Activated naive CD4-positive, alpha-beta T cell treated with anti-CD3 and anti-CD28 coated beads for 36 hours (primary cell): Measurements from ENCODE around the gene RAPGEF4. TPM values are rescaled to one million over a fixed set of nuclear protein-coding genes. Genes with fewer than 3 reads are reported as not detected.

Experiments
- CTCF ChIA-PET: fragments of 350-600 bp; sonication (Branson Sonifier 250); formaldehyde crosslinking; loops from one replicate; lab custom pipeline; 2021; ENCODE audit warnings: antibody characterized with exemption; lab: Charles Lee
- DNase-seq: peaks from one replicate; pipeline ENCODE4 v3.0.0-alpha.2; 2020
- H3K27ac Mint-ChIP-seq: one replicate; pipeline ENCODE4 v1.8.0; 2021; ENCODE audit warnings: mild to moderate bottlenecking, mixed read lengths
- H3K27me3 Mint-ChIP-seq: one replicate; pipeline ENCODE4 v1.8.0; 2021; ENCODE audit warnings: low read depth, mixed read lengths
- H3K36me3 Mint-ChIP-seq: one replicate; pipeline ENCODE4 v1.8.0; 2021; ENCODE audit warnings: low read depth, mixed read lengths
- H3K4me1 Mint-ChIP-seq: one replicate; pipeline ENCODE4 v1.8.0; 2021; ENCODE audit warnings: low read depth, mixed read lengths
- H3K4me3 Mint-ChIP-seq: one replicate; pipeline ENCODE4 v1.8.0; 2021; ENCODE audit warnings: mild to moderate bottlenecking, moderate library complexity, mixed read lengths
- H3K9me3 Mint-ChIP-seq: one replicate; pipeline ENCODE4 v1.8.0; 2021; ENCODE audit warnings: mixed read lengths
- intact Hi-C: fragments of 100-400 bp; cut with micrococcal nuclease; formaldehyde crosslinking; loops from one replicate; pipeline ENCODE4 v1.15.1; 2023
- total RNA-seq, 2 experiments: library from RNA; stranded (reverse); gene quantifications; one replicate each; pipeline ENCODE4 v1.2.3, GENCODE V29; 2021

RAPGEF4 gene
- total RNA-seq, 2 experiments from 2014 or later: 0.24 to 0.35 TPM

DNA sequence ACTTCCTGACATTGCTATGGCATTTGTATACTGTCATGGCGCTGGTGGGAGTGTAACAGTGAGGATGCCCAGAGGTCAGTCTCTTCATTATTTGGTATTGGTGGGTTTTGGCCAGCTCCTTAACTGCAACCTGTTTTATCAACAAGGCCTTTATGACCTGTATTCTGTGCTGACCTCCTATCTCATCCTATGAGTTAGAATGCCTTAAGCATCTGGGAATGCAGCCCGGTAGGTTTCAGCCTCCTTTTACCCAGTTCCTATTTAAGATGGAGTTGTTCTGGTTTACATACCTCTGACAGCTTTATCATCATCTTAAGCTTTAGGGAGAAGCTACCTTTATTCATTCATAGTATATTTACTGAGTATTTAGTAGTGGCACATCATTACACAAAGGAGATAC, 103.8 kb downstream of the RAPGEF4 start:
- CTCF ChIA-PET: interaction anchor here (1.7 kb wide), 1 partner anchor 33 kb away, joined by 5 read pairs; no protein-coding TSS in a partner anchor
- H3K36me3 Mint-ChIP-seq: no peaks in the 10 kb centered on the region
- no peak for DNase-seq
- intact Hi-C loops: no loop called here
- H3K4me3 Mint-ChIP-seq: no peak overlapping the region
- peaks cover 2% of the 10 kb centered on the region for H3K4me1 Mint-ChIP-seq
- no peaks in the 10 kb centered on the region for H3K9me3 Mint-ChIP-seq
- H3K27ac Mint-ChIP-seq: no peak overlapping the region
- H3K27me3 Mint-ChIP-seq: peaks cover 9% of the 10 kb centered on the region

DNA sequence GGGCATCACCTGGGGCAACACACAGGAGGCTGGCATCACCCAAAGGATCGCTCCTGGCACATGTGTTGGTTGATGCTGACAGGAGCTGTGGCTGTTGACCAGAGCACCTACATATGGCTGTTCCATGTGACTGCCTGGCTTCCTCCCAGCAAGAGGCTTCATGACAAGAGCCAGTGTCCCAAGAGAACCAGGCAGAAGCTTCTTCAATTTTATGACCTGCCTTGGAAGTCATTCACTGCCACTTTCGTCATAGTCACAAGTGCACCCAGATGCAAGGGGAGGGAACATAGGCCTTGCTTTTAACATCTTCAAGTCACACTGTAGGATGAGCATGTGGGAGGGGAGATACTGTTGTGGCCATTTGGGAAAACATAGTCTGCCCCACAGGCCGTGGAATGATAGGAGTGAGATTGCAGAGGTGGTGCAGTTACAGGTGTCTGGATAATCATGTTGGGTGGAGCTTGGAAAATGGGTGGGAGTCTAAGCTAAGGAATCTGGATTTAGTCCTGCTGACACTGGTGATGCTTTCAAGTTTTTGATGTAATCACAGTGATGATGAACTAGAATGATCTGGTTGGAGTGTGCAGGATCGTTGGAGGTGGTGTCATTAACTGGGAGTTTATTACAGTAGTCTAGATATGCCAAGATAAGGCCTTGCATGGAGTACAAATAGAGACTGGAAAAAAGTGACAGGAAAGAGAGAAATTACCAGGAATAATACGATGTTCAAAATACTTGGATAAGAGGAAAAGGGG, 107.0 kb downstream of the RAPGEF4 start:
- H3K27me3 Mint-ChIP-seq: peaks cover 3% of the 10 kb centered on the region
- intact Hi-C loops: no loop called here
- no peak overlapping the region for H3K4me3 Mint-ChIP-seq
- H3K27ac Mint-ChIP-seq: no peak overlapping the region
- H3K9me3 Mint-ChIP-seq: no peaks in the 10 kb centered on the region
- H3K4me1 Mint-ChIP-seq: no peaks in the 10 kb centered on the region
- no peak for DNase-seq
- H3K36me3 Mint-ChIP-seq: no peaks in the 10 kb centered on the region
- CTCF ChIA-PET: interaction anchor here (0.6 kb wide), 1 partner anchor 87 kb away, joined by 4 read pairs; no protein-coding TSS in a partner anchor

DNA sequence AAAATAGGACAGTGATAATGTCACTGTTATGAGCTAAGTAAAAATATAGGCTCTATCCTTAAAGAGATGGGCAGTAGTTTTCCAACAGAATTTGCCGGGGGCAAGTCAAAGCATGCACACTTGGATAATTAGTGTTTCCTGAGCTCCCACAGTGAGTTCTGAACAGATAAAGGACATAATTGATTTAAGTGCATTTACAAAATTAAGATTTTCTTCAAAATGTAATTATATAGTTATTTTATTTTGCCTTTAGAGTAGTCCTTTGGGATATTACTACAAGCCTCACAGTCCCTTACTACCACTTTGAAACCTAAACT, 107.6 kb downstream of the RAPGEF4 start:
- CTCF ChIA-PET: interaction anchor here (0.6 kb wide), 1 partner anchor 88 kb away, joined by 4 read pairs; no protein-coding TSS in a partner anchor
- no peaks in the 10 kb centered on the region for H3K36me3 Mint-ChIP-seq
- H3K27ac Mint-ChIP-seq: no peak overlapping the region
- intact Hi-C loops: no loop called here
- no peak overlapping the region for H3K4me3 Mint-ChIP-seq
- no peaks in the 10 kb centered on the region for H3K4me1 Mint-ChIP-seq
- no peaks in the 10 kb centered on the region for H3K9me3 Mint-ChIP-seq
- H3K27me3 Mint-ChIP-seq: peaks cover 3% of the 10 kb centered on the region
- DNase-seq: no peak

DNA sequence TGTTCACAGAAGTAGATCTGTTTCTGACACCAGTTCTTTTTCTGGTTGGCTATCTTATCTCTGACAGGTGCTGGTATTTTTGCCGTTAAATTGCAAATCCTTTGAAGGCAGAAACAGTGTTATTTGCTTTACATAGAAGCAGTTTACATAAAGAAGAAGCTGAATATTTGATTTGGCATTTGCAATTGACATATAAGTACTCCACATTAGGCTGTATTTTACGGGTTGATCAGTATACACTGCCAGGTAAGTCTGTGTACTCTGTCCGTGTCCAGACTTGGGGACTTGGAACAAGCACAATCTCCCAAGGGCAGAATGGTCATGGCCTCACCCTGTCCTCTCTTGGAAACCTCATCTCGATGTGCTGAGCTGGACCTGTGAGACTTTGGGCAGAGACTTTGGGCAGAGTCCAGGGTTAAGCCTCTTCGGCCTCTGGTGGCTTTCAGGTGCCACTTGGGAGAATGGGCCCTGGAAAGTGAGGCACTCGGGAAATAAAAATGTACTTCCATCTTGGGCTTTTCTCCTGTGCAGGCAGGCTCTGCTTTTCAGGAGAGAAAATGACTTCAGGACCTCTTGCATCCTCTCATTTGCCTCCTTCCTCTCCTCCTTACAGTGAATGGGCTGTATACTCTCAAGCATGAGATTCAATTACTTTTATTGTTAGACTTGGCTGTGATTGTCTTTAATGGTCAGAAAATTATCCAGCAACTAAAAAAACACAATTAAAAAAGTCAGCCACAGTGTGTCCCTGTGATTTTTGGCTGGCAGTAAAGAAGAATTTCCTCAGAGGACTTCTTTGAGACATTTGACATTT, 108.5 kb downstream of the RAPGEF4 start:
- Mint-ChIP-seq H3K4me1 (no peaks in the 10 kb centered on the region), H3K27me3 (peaks cover 3% of the 10 kb centered on the region), H3K4me3 (no peak overlapping the region), H3K27ac (no peak overlapping the region), H3K36me3 (no peaks in the 10 kb centered on the region), H3K9me3 (no peaks in the 10 kb centered on the region)
- CTCF ChIA-PET: interaction anchor here (0.8 kb wide), 1 partner anchor 14 kb away, joined by 4 read pairs; no protein-coding TSS in a partner anchor
- intact Hi-C loops: no loop called here
- no peak for DNase-seq

GRCh38 chr2:172845028-172845630, 109.5 kb downstream of the RAPGEF4 start:
- no peak for DNase-seq
- H3K4me3 Mint-ChIP-seq: no peak overlapping the region
- H3K4me1 Mint-ChIP-seq: no peaks in the 10 kb centered on the region
- H3K36me3 Mint-ChIP-seq: no peaks in the 10 kb centered on the region
- intact Hi-C loops: no loop called here
- CTCF ChIA-PET: interaction anchor here (0.8 kb wide), 1 partner anchor 15 kb away, joined by 4 read pairs; no protein-coding TSS in a partner anchor
- H3K27ac Mint-ChIP-seq: no peak overlapping the region
- H3K27me3 Mint-ChIP-seq: peaks cover 3% of the 10 kb centered on the region
- no peaks in the 10 kb centered on the region for H3K9me3 Mint-ChIP-seq

DNA sequence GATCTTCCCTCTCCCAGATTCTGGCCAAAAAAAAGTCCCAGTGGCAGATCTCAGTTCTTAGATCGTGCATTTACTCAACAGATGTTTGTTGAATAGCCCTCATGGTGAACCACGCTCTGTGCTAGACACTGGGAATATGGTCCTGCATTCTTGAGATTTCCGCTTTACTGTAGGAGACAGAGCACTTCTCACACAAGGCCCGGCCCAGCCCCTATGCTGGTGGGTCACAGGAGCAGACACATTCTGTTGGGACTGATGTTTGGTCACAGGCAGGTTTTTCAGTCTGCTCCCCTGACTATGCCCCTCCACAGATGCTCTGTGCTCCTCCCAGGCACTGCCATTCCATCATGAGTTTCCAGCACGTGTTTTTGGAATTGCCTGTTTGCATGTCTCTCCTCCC, 110.9 kb downstream of the RAPGEF4 start:
- CTCF ChIA-PET: interaction anchor here (0.6 kb wide), 1 partner anchor 86 kb away, joined by 3 read pairs; no protein-coding TSS in a partner anchor
- Mint-ChIP-seq H3K27ac (no peak overlapping the region), H3K4me3 (no peak overlapping the region), H3K9me3 (peaks cover 6% of the 10 kb centered on the region), H3K36me3 (no peaks in the 10 kb centered on the region), H3K4me1 (no peaks in the 10 kb centered on the region), H3K27me3 (no peaks in the 10 kb centered on the region)
- intact Hi-C loops: no loop called here
- no peak for DNase-seq

DNA sequence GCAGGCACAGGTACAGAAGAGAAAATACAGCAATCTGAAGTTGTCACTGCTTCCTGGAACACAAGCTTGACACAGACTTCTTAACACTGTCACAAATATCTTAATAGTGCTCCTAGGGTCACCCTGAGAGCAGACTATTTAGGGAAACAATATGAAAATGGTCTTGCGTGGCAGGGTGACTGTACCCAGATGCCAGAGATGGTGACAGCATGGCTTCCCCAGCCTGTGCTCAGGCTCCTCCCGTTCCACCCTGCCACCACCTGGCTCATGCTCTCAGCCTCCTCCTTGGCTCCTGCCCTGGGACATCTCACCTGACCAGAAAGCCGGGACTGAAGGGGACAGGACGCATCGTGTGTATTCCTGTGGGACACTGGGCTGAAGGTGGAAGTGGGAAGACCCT, 111.5 kb downstream of the RAPGEF4 start:
- intact Hi-C loops: no loop called here
- Mint-ChIP-seq H3K9me3 (peaks cover 7% of the 10 kb centered on the region), H3K4me1 (no peaks in the 10 kb centered on the region), H3K4me3 (no peak overlapping the region), H3K27me3 (no peaks in the 10 kb centered on the region), H3K36me3 (no peaks in the 10 kb centered on the region), H3K27ac (no peak overlapping the region)
- DNase-seq: no peak
- CTCF ChIA-PET: no interaction called here

- Mint-ChIP-seq H3K9me3 (peaks cover 7% of the 10 kb centered on the region), H3K27me3 (no peaks in the 10 kb centered on the region), H3K27ac (no peak overlapping the region), H3K4me3 (no peak overlapping the region), H3K36me3 (no peaks in the 10 kb centered on the region), H3K4me1 (no peaks in the 10 kb centered on the region)
- intact Hi-C loops: no loop called here
- CTCF ChIA-PET: interaction anchor here (1.0 to 1.3 kb wide), 2 partner anchors 41 to 83 kb away, joined by 4 to 5 read pairs; no protein-coding TSS in a partner anchor
- DNase-seq: no peak
Measured at GRCh38 chr2:172848519-172848918, 112.9 kb downstream of the RAPGEF4 start.

DNA sequence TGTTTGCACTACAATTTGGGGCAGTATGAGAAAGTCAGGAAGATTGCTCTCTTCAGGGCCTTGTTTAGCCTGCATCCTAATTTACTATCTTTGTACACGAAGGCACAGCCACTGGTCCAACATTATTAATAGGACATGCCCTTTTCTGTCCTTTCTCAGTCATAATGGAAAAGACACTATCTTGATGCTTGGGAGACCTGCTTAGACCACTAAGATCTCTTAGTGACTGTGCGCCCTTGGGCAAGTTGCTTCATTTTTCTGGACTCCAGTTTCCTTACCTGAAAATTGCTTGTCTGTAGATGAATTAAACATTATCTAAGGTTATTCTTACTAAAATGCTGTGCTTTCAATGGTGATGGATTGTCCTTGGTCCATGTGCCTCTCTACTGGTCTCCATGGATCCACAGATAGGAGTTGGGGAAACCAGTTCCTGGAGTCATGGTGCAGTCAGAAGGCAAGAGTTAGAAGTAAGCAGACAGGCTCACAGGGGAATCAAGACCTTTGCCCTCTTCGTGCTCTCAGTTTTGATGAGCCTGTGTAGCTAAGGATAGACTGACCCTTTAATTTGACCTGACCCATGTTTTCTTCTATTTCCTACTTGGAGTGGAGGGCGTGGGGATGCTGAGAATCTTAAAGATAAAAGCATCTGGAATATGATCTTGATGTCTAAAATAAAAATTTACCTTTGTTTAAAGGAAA, 114.0 kb downstream of the RAPGEF4 start:
- intact Hi-C loops: no loop called here
- H3K4me3 Mint-ChIP-seq: no peak overlapping the region
- CTCF ChIA-PET: interaction anchor here (0.7 to 1.3 kb wide), 3 partner anchors 42 to 178 kb away, joined by 4 to 5 read pairs (median 5); no protein-coding TSS in a partner anchor
- H3K9me3 Mint-ChIP-seq: peaks cover 7% of the 10 kb centered on the region
- no peaks in the 10 kb centered on the region for H3K36me3 Mint-ChIP-seq
- no peaks in the 10 kb centered on the region for H3K27me3 Mint-ChIP-seq
- DNase-seq: no peak
- no peaks in the 10 kb centered on the region for H3K4me1 Mint-ChIP-seq
- no peak overlapping the region for H3K27ac Mint-ChIP-seq

DNA sequence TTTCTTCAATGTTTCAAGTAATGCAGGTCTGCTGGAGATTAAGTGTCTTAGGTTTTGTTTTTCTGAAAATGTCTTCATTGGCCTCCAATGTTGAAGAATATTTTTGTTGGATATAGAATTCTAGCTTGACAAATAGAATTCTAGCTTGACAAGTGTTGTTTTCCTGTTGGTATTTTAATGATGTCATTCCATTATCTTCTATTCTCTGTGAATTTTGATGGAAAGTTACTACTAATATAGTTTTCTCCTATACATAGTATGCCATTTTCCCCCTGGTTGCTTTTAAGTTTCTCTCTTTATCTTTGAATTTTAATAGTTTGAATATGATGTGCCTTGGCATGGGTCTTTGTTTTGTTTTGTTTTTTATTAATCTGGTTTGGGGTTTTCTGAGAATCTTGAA, 119.9 kb downstream of the RAPGEF4 start:
- H3K27me3 Mint-ChIP-seq: peaks cover 7% of the 10 kb centered on the region
- no peaks in the 10 kb centered on the region for H3K4me1 Mint-ChIP-seq
- CTCF ChIA-PET: interaction anchor here (1.0 kb wide), 1 partner anchor 50 kb away, joined by 3 read pairs; no protein-coding TSS in a partner anchor
- H3K9me3 Mint-ChIP-seq: peaks cover 7% of the 10 kb centered on the region
- H3K36me3 Mint-ChIP-seq: peaks cover 2% of the 10 kb centered on the region
- no peak overlapping the region for H3K27ac Mint-ChIP-seq
- intact Hi-C loops: no loop called here
- no peak for DNase-seq
- H3K4me3 Mint-ChIP-seq: no peak overlapping the region

GRCh38 chr2:172856606-172857005, 121.0 kb downstream of the RAPGEF4 start:
- no peak for DNase-seq
- CTCF ChIA-PET: interaction anchor here (0.6 to 1.4 kb wide), 2 partner anchors 50 to 310 kb away, joined by 3 read pairs; no protein-coding TSS in a partner anchor
- intact Hi-C loops: loop anchor here (1.0 kb wide), 1 partner anchor 295 kb away; no protein-coding TSS in a partner anchor
- Mint-ChIP-seq H3K27me3 (peaks cover 10% of the 10 kb centered on the region), H3K4me1 (no peaks in the 10 kb centered on the region), H3K27ac (no peak overlapping the region), H3K36me3 (peaks cover 2% of the 10 kb centered on the region), H3K9me3 (peaks cover under 1% of the 10 kb centered on the region), H3K4me3 (no peak overlapping the region)

DNA sequence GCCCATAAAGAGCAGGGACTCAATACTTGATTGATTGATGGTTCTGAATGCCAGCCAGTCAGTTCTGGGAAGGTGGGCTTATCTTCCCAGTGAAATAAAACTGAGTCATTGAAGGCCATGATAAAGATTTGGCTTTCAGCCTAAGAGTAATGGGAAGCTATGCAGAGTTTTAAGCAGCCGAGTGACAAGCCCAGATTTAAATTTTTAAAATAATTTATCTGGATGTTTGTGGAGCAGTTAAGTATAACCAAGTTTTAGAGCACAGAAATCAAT, 122.8 kb downstream of the RAPGEF4 start:
- CTCF ChIA-PET: interaction anchor here (0.7 kb wide), 1 partner anchor 57 kb away, joined by 3 read pairs; no protein-coding TSS in a partner anchor
- intact Hi-C loops: no loop called here
- H3K9me3 Mint-ChIP-seq: no peaks in the 10 kb centered on the region
- peaks cover 2% of the 10 kb centered on the region for H3K36me3 Mint-ChIP-seq
- no peaks in the 10 kb centered on the region for H3K4me1 Mint-ChIP-seq
- no peak overlapping the region for H3K4me3 Mint-ChIP-seq
- no peak for DNase-seq
- H3K27ac Mint-ChIP-seq: no peak overlapping the region
- H3K27me3 Mint-ChIP-seq: peaks cover 18% of the 10 kb centered on the region
